RCC 7860 (cell line): Measurements from ENCODE around the gene RTF2.
"Not testable (repeated sequence)": the region's sequence is repeated elsewhere in the genome, so short reads cannot be mapped to it uniquely, and the experiment has no call there.

Source experiments
- DNase-seq: peaks from one replicate; pipeline ENCODE4 v3.0.0-alpha.2; 2015; ENCODE audit warnings: low spot score
- FAIRE-seq: peaks from 2 replicates; lab custom pipeline; 2012; peaks lifted over from hg19 to GRCh38; lab: Jason Lieb, UNC

RTF2 gene

DNA sequence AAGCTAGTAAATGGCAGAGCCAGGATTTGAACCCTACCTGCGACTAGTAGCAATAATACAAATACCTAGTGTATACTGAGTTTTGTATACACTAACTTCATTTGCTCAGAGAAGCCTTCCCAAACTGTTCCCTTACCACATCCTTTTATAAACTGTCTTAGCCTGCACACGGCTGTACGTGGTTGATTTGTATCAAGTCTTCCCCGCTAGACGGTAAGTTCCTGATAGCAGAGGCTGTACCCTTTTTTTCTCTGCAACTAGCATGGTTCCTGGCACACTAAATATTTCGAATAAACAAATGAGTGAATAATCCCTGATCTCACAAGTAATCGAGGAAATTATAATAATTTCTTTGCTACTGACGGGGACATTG, 636 bp downstream of the RTF2 start:
- FAIRE-seq (no peak), DNase-seq (no peak)

GRCh38 chr20:56483970-56484369, 15.5 kb downstream of the RTF2 start:
- no peak for FAIRE-seq
- DNase-seq = no peak

DNA sequence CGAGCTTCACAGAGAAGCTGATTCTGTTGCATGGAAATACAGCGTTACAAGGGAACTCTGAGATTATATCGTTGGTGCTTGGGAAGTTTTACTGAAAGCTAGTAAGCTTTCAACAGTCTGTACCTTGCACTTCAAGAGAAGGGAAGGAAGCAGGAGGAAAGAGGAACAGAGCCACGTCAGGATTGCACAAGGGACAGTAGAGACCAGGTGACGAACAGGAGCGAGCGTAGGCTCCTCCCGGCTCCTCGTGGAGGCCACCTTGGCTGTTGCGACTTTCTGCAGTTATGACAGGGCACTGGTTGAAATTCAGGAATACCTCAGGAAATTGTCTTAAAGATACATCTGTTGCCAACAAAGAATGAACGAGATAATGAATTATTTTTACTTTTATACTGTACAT, 18.8 kb downstream of the RTF2 start:
- FAIRE-seq = no peak
- DNase-seq = no peak

GRCh38 chr20:56488566-56488965, 20.1 kb downstream of the RTF2 start:
- DNase-seq (no peak), FAIRE-seq (no peak)

DNA sequence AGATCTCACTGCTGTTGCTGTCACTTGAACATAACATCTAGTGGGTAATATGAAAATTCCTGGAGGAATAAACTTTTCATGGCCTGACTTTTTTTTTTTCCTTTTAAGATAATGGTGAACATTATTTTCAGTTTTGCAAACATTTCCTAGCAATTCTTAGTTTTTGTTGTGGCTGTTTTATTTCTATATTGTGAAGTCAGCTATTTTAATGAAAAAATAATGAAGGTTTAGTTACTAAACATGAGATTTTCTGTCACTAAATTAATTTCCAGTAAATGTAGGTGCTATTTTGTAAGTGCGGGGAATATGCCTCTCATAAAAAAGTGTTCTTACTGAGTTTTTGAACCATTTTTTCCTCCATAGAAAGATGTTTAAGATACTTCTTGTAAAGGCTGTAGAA, 32.7 kb downstream of the RTF2 start:
- FAIRE-seq = no peak
- no peak for DNase-seq

DNA sequence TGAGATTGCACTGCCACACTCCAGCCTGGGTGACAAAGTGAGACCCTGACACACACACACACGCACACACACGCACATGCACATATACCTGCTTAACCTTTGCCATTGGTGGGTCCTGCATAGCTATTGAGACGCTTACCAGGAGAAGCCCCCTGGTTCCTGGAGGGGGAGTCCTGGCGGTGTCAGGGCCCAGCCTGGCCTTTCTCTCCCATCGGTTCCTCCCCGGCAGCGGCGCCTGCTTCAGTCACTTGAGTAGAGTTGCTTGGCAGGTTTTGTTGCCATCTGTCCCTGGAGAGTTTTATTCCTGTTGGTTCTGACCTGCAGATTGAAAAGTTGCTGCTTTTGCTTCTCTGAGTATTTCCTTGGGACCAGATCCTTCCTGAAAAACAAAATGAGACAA, 35.5 kb downstream of the RTF2 start:
- FAIRE-seq (no peak), DNase-seq (no peak)

GRCh38 chr20:56504373-56505005, 36.1 kb downstream of the RTF2 start:
- DNase-seq (no peak), FAIRE-seq (no peak)

- FAIRE-seq = no peak
These were observed 37.7 kb downstream of the RTF2 start for GRCh38 chr20:56506103-56506502.

GRCh38 chr20:56511926-56512325, 43.5 kb downstream of the RTF2 start:
- no peak for FAIRE-seq

More at GRCh38 chr20:56506103-56506502, 37.7 kb downstream of the RTF2 start:
- DNase-seq = no peak

DNA sequence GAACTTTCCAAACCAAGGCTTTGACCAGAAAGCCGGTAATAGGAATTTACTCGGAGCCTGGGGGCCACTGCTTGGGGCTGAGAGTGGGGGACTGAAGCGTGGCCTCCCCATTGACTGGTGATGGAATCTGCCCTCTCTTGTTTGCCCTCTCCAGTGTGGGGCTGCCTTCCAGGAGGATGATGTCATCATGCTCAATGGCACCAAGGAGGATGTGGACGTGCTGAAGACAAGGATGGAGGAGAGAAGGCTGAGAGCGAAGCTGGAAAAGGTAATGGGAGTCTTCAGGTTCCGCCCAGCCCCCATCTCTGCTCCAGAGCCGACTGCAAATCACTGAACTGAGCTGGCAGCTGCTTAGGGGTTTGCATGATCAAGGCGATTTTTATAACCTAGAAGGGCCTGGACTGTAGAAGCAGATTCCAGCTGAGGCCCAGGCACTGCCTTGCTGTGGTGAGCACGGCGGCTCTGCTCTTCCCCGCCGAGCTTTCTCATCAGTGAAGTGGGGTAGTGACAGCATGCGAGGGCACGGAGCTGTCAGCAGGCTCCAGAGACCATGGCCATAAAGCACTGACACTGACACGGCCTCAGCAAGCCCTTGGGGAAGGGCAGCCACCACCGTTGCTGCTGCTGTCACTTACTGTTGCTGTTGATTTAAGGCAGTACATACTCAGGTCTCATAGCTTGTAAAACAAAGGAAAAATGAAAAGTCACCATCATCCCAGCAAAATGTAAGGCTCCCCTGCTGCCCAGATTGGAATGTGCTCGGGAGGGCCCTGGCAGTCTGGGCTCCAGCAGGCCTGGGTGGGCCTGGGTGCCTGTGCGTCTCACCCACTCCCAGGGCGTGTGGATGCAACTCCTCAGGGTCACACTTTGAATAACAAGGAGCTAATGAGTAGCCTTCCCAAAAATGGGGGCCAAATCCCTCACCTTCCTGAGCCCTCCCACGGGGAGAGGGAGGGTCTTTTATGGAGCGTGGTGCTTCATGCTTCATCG, 45.0 kb downstream of the RTF2 start:
- DNase-seq = no peak
- no peak for FAIRE-seq

More at GRCh38 chr20:56511926-56512325, 43.5 kb downstream of the RTF2 start:
- DNase-seq = no peak

- DNase-seq (no peak), FAIRE-seq (no peak)
These were observed 48.2 kb downstream of the RTF2 start for GRCh38 chr20:56516631-56517030.

- DNase-seq (no peak), FAIRE-seq (no peak)
These were observed 48.8 kb downstream of the RTF2 start for GRCh38 chr20:56517211-56517610.

- FAIRE-seq (no peak), DNase-seq (no peak)
These were observed 49.2 kb downstream of the RTF2 start for GRCh38 chr20:56517641-56518040.

- no peak for FAIRE-seq
- no peak for DNase-seq
These were observed 49.7 kb downstream of the RTF2 start for GRCh38 chr20:56518126-56518525.

DNA sequence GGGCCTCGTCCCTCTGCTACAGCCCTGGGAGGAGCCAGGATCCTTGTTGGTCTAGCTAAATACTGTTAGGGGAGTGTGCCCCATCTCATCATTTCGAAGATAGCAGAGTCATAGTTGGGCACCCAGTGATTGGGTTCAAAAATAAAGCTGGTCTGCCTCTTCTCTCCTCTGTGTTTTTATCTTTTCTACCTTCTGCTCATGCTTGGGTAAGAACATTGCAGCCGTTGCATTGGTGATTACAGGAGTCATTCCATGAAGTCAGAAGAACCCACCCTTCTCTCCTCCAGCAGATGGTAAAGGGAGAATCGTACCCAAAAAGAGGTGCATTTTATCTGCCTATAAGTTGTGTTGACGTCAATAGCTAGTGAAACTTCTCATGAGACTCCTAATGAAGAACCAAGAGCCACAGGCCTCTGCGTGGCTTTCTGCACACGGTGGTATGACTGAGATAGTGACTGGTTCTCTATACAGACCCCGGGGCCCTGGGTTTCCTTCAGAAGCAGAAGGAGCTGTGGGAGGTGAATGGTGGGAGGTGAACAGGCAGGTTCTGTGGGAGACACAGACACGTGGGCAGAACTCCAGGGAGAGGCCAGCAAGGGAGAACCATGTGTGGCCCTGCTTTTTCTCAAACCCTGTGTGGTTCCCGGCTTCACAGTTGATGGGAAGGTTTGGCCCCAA, 50.4 kb downstream of the RTF2 start:
- FAIRE-seq = no peak
- no peak for DNase-seq

DNA sequence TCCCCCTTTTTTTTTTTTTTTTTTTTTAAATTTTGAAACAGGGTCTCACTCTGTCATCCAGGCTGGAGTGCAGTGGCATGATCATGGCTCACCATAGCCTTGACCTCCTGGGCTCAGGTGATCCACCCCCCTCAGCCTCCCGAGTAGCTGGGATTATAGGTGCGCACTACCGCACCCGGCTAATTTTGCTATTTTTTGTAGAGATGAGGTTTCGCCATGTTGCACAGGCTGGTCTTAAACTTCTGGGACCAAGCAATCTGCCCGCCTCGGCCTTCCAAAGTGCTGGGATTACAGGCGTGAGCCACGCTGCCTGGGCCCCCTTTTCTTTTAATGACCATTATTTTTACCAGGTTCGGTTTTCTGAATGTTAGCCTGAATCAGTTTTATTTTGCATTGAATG, 51.1 kb downstream of the RTF2 start:
- DNase-seq (no peak), FAIRE-seq (no peak)

GRCh38 chr20:56520180-56520579, 51.8 kb downstream of the RTF2 start:
- FAIRE-seq = no peak
- no peak for DNase-seq

GRCh38 chr20:56520746-56521354, 52.4 kb downstream of the RTF2 start:
- not testable (repeated sequence) for DNase-seq, FAIRE-seq

GRCh38 chr20:56522311-56522710, 53.9 kb downstream of the RTF2 start:
- no peak for FAIRE-seq
- DNase-seq = no peak

GRCh38 chr20:56524444-56524843, 56.0 kb downstream of the RTF2 start, which contains the start of gene FAM209A:
TSS of gene FAM209A (plus strand) at chr20:56524744. CDS start at chr20:56524809, 65 bp downstream.
- FAIRE-seq, DNase-seq: not testable (repeated sequence)

DNA sequence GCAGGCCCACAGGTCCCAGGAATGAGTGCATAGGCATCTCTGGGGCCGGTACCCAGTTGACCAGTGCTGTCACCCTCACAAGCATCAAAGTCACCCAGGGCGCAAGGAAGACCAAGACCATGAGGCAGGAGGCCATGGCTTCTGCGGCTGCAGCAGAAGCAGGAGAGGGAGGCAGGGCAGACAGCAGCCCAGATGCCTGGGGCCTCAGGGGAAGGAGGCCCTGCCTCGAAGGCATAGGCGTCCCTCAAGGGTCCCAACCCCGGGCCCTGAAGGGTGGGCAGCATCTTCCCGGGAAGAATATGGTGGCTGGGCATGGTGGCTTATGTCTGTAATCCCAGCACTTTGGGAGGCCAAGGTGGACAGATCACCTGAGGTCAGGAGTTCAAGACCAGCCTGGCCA, 59.1 kb downstream of the RTF2 start:
- FAIRE-seq = no peak
- DNase-seq = no peak
